ENCODE results near the gene MEIS1. TPM values are rescaled to one million over a fixed set of nuclear protein-coding genes. Genes with fewer than 3 reads are reported as not detected.
A peak's percentile ranks its signal among the peaks of the same experiment; 100 is the strongest.
"Not testable (repeated sequence)": the region's sequence is repeated elsewhere in the genome, so short reads cannot be mapped to it uniquely, and the experiment has no call there.

MEIS1 gene
- total RNA-seq, 1 experiment from 2014 or later, result 9.1 TPM

- Histone ChIP-seq H3K4me1 (replicated peaks; ENCODE audit: insufficient read depth) (peaks cover 12% of the 10 kb centered on the region), H3K9me3 (ENCODE audit: insufficient read depth, low read depth) (no peaks in the 10 kb centered on the region), H3K4me3 (no peak overlapping the region), H3F3A (ENCODE audit: insufficient read depth, low read depth) (no peaks in the 10 kb centered on the region; the same call in none of the 2 replicates), H3K79me2 (ENCODE audit: low read depth) (no peaks in the 10 kb centered on the region), H4K20me1 (ENCODE audit: insufficient read depth) (no peaks in the 10 kb centered on the region), H2AFZ (no peak overlapping the region), H3K27ac (no peak overlapping the region), H3K9me2 (ENCODE audit: insufficient read depth) (no peaks in the 10 kb centered on the region), H3K4me2 (no peak overlapping the region), H3K27me3 (ENCODE audit: insufficient read depth, low read depth) (no peaks in the 10 kb centered on the region), H3K36me3 (ENCODE audit: low read depth) (no peaks in the 10 kb centered on the region)
- intact Hi-C loops (cut with micrococcal nuclease; ENCODE audit: unreplicated experiment), result no loop called here
- no peak for TF ChIP-seq CTCF (conservative IDR thresholded peaks at IDR 0.05)
- TF ChIP-seq EZH2 (IDR thresholded peaks at IDR 0.05; ENCODE audit: low read depth), result no peak
- DNase-seq, result no peak
- CTCF ChIA-PET, result no interaction called here
- POLR2A ChIA-PET (ENCODE audit: unreplicated experiment), result interaction anchor here (0.6 kb wide), 1 partner anchor 69 kb away, joined by 8 read pairs; no protein-coding TSS in a partner anchor
- BruUV-seq (replicated peaks), result no TSS peak
Measured at GRCh38 chr2:66478731-66479316, 43.9 kb downstream of the MEIS1 start.

- TF ChIP-seq EZH2 (IDR thresholded peaks at IDR 0.05; ENCODE audit: low read depth) (no peak), CTCF (conservative IDR thresholded peaks at IDR 0.05) (no peak)
- no peaks in the 10 kb centered on the region for H3K9me3 ChIP-seq (ENCODE audit: insufficient read depth, low read depth)
- H3K27me3 ChIP-seq (ENCODE audit: insufficient read depth, low read depth), result no peaks in the 10 kb centered on the region
- H3K79me2 ChIP-seq (ENCODE audit: low read depth), result no peaks in the 10 kb centered on the region
- no peaks in the 10 kb centered on the region for H3K9me2 ChIP-seq (ENCODE audit: insufficient read depth)
- H3K36me3 ChIP-seq (ENCODE audit: low read depth), result no peaks in the 10 kb centered on the region
- H3K4me3 ChIP-seq, result no peak overlapping the region
- peaks cover 12% of the 10 kb centered on the region for H3K4me1 ChIP-seq (replicated peaks; ENCODE audit: insufficient read depth)
- no peaks in the 10 kb centered on the region for H4K20me1 ChIP-seq (ENCODE audit: insufficient read depth)
- intact Hi-C loops (cut with micrococcal nuclease; ENCODE audit: unreplicated experiment), result loop anchor here (1.0 to 2.0 kb wide), 2 partner anchors 9 to 14 kb away; no protein-coding TSS in a partner anchor
- DNase-seq, result peak; percentile 57 to 74
- ChIA-PET POLR2A (ENCODE audit: unreplicated experiment) (interaction anchor here (0.6 to 0.7 kb wide), 5 partner anchors 9 to 919 kb away, joined by 4 to 45 read pairs (median 5); no protein-coding TSS in a partner anchor), CTCF (interaction anchor here (0.6 kb wide), 1 partner anchor 46 kb away, joined by 6 read pairs; no protein-coding TSS in a partner anchor)
- no peaks in the 10 kb centered on the region; the same call in none of the 2 replicates for H3F3A ChIP-seq (ENCODE audit: insufficient read depth, low read depth)
- no TSS peak for BruUV-seq (replicated peaks)
- peak overlapping the region; percentile 61; the same call in 1 of the 2 replicates for H2AFZ ChIP-seq
- peak overlapping the region; percentile 62 for H3K27ac ChIP-seq
- H3K4me2 ChIP-seq, result peak overlapping the region; percentile 43
Measured at GRCh38 chr2:66481100-66481549, 46.2 kb downstream of the MEIS1 start.

GRCh38 chr2:66485252-66485651 is 50.3 kb downstream of the MEIS1 start:
- H3K36me3 ChIP-seq (ENCODE audit: low read depth); H4K20me1 ChIP-seq (ENCODE audit: insufficient read depth); H3K9me2 ChIP-seq (ENCODE audit: insufficient read depth); intact Hi-C loops (cut with micrococcal nuclease; ENCODE audit: unreplicated experiment); H3K79me2 ChIP-seq (ENCODE audit: low read depth); H3K4me3 ChIP-seq; DNase-seq; BruUV-seq (replicated peaks); CTCF ChIA-PET; H2AFZ ChIP-seq; H3K9me3 ChIP-seq (ENCODE audit: insufficient read depth, low read depth); H3K4me2 ChIP-seq; H3K27ac ChIP-seq; H3K27me3 ChIP-seq (ENCODE audit: insufficient read depth, low read depth); H3F3A ChIP-seq (ENCODE audit: insufficient read depth, low read depth); POLR2A ChIA-PET (ENCODE audit: unreplicated experiment): not testable (repeated sequence)
- H3K4me1 ChIP-seq (replicated peaks; ENCODE audit: insufficient read depth), result peaks cover 17% of the 10 kb centered on the region
